ENCODE results near the gene COL18A1.
"Not testable (repeated sequence)": the region's sequence is repeated elsewhere in the genome, so short reads cannot be mapped to it uniquely, and the experiment has no call there.

Gene COL18A1

DNA sequence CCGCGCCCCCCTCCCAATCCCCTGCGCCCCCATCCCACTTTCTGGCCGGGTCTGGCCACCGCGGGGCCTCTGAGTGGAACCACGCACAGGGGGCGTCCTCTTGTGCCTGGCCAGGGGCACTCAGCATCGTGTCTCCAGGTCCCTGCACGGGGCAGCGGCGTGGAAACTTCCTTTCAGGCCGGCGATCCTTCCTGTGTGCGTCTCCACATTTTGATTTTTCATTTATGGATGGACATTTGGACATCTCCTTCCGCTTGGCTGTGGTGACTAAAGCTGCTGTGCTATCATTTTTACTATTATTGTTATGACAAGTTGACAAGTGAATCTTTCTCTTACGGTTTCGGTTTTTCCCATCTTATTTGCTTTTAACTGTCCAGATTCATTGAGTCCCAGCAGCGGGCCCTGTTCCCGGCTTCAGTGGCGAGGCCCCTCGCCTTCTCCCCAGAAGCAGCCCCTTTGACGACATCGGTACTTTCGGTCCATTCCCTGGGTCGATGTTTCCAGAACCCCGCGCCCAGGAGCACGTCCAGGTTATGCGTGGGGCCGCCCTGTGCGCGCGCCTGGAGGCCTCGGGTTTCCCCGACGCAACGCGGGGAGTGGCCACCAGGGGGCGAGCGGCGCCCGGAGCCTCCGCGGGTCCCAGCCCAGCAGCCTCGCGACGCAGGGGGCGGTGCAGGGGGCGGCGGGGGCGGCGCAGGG is 149.7 kb downstream of the COL18A1 start:
- no peak for DNase-seq (ENCODE audit: low read depth)
- peak overlapping the region; percentile 60 for H3K4me3 ChIP-seq (ENCODE audit: low read depth, low read length)

DNA sequence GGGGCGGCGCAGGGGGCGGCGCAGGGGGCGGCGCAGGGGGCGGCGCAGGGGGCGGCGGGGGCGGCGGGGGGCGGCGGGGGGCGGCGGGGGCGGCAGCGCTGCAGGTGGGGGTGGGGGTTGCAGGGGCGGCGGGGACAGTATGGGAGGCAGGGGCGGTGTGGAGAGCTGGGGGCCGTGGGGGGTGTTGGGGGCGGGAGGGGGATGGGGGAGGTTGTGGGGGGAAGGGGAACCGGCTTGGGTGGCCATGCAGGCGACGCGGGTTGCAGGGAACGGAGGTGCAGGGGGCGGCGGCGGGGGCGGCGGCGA is 150.2 kb downstream of the COL18A1 start:
- no peak for DNase-seq (ENCODE audit: low read depth)
- H3K4me3 ChIP-seq (ENCODE audit: low read depth, low read length), result peak overlapping the region; percentile 46

DNA sequence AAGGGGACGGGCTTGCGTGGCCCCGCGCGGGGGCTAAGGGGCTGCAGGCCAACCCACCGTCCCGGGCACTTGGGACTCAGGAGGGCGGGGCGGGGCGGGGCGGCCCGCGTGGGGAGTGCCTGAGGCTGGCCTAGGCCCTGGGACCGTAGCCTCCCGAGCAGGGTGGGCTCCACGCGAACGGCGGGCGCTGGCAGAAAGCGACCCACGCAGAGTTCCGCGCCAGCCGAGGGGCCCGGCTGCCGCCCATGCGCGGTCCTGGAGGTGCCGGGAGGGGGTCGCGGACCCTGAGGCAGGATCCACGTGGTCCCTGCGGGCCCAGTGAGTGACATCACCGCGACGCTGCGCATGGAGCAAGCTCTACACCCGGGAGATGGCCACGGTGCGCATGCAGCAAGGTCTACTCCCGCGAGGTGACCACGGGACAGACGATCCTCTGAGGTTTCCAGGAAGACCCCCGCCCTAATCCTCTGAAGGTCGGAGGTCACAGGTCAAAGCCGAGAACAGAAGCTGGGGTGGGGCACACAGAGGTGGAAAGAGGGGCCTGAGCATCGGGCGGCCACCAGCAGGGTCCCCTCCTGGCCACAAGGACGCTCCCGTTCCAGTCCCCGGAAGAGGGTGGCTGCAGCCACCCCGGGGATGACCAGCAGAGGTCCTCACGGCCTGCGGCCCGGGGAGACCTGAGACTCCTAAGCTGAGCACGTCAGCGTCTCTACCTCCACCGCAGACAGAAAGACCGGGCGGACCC is 150.8 kb downstream of the COL18A1 start:
- peak; percentile 43 for DNase-seq (ENCODE audit: low read depth)
- H3K4me3 ChIP-seq (ENCODE audit: low read depth, low read length), result peak overlapping the region; percentile 46

DNA sequence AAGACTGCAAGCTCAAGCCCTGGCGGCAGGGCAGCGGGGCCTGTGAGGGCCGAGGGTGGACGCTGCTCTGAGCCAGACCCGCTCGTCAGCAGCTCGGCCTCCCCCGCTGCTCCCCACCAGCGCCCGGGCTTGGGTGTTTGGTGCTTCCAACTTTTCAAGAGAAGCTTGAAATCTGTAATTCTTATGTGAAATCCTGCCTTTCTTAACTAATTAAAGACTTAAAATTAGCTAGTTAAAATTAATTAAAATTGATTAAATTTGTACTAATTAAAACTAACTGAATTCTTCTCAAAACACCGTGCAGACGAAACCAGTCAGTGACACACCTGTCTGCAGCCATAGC is 151.3 kb downstream of the COL18A1 start:
- peak overlapping the region; percentile 46 for H3K4me3 ChIP-seq (ENCODE audit: low read depth, low read length)
- DNase-seq (ENCODE audit: low read depth), result no peak

DNA sequence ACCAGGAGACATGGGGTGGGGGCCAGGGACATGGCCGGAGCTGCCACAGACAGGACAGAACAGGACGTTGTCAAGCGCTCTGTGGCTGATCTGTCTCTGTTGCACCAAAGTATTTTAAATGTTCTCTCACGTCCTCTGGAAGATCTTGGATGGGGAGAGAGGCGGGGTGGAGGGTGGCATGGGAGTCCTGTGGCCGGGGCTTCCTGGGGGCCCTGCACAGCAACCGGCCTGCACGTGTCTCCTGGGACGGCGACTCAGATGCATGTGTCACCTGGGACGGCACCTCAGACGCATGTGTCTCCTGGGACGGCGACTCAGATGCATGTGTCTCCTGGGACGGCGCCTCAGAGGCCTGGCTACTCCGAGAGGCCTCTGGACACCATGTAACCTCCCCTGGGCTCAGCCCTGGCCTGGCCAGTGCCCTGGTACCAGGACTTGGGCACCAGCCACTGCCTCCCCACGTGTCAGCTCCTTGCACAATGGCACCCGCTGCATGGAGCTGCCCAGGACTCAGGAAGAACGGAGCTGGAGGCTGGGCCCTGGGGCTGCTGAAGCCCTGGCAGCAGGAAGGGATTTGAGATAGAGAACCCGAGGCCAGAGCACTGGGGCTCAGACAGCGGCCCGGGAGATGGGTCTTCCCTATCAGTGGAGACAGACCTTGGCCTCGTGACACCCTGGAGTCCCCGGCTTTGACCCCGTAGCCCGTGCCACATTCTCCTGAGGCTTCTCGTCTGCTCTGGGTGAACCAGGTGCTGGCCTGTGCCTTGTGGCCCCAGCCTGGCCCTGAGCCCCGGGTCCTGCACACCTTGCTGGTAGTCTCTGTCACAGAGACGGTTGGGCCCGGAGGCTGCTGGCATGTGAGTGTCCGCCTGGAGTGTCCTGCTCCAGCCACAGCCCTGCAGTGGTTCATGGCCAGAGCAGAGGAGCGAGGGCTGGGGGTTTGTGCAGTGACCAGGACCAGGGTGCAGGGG is 152.0 kb downstream of the COL18A1 start:
- no peak overlapping the region for H3K4me3 ChIP-seq (ENCODE audit: low read depth, low read length)
- DNase-seq (ENCODE audit: low read depth), result no peak

DNA sequence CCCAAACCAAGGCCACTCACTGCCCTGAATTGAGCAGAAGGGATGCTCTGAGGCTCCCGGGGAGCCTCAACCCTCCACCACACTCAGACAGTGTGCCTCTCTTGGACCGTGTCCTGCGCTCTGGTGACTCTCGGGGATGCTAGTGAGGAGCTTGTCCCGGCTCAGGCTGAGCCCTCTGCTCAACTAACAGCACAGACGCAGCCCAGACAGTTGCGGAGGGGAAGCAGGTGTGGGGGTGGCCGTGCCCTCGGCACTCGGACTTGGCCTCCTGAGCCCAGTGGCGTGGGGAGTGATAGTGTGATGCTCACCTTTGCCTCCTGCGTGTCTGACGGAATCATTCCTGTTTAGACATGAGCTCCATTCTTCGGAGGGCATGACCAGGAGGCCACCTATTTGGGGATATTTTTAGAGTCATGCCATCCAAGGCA is 152.7 kb downstream of the COL18A1 start:
- DNase-seq (ENCODE audit: low read depth), result no peak
- no peak overlapping the region for H3K4me3 ChIP-seq (ENCODE audit: low read depth, low read length)

DNA sequence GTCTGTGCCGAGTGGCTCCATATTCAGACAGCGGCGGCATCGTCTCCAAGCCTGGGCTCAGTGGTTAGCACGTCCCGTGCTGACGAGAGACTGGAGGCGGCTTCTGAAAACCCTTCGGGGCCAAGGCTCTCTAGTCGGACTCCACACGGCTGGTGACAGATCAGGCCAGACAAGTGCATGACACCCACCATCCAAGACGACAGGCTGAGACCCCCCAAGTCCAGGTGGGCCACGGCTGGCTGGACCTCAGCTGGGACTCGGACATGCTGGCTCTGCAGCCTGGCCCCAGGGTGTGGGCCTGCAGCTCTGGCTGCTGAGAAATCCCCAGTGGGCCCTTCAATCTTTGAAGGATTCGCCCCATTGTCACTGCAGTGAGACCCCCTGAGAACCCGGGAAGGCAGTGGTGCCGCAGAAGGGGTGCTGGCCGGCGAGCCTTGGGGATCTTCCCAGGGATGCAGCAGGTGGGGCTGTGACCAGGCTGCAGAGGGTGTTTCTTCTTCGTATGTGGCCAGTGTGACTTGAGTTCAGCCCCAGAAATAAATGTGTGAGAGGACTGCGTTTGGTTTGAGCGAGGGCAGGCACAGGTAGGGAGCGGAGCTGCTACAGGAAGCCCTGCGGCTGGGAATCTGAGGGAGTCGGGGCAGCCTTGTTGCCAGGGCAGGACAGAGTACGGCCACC is 153.2 kb downstream of the COL18A1 start:
- H3K4me3 ChIP-seq (ENCODE audit: low read depth, low read length), result no peak overlapping the region

DNA sequence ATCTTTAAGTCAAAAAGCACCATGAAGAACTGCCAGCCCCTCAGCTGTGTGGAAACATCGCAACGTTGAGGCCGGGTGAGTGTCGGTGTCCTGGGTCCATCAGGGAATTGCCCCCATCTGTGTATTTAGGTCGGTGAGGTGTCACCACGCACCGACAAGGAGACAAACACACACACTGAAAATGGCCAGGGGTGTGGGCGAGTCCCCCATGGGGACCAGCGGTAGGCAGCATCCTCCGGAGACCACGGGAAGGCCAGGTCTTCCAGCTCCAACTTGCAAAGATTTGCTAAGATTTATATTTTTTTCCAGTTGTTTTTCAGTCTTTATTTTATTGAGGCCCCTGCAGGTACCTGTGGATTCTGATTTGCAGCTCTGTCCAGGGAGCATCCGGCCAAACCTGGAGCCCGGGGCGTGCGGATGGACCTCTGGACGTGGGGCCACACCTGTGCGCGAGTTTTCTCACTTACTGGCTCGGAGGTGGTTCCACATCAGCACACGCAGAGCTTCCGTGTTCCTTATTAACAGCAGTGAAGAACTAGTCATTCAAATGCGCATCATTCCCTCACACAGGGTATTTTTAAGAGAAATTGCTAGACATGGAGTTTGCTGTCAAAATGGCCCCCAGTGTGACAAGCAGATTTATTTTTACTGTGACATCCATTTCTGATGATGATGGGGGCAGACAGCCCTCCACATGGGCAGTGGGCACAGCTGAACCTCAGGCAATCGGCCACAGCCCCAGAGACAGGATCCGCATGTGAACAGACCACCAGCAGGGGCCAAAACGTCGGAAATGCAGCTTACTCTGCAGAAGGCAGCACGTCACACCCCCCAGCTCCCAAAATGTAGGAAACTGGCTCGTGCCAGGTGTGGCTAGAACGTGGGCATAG is 154.5 kb downstream of the COL18A1 start:
- H3K4me3 ChIP-seq (ENCODE audit: low read depth, low read length), result no peak overlapping the region
- DNase-seq (ENCODE audit: low read depth), result no peak

More for the DNA sequence above, 153.2 kb downstream of the COL18A1 start:
- no peak for DNase-seq (ENCODE audit: low read depth)

DNA sequence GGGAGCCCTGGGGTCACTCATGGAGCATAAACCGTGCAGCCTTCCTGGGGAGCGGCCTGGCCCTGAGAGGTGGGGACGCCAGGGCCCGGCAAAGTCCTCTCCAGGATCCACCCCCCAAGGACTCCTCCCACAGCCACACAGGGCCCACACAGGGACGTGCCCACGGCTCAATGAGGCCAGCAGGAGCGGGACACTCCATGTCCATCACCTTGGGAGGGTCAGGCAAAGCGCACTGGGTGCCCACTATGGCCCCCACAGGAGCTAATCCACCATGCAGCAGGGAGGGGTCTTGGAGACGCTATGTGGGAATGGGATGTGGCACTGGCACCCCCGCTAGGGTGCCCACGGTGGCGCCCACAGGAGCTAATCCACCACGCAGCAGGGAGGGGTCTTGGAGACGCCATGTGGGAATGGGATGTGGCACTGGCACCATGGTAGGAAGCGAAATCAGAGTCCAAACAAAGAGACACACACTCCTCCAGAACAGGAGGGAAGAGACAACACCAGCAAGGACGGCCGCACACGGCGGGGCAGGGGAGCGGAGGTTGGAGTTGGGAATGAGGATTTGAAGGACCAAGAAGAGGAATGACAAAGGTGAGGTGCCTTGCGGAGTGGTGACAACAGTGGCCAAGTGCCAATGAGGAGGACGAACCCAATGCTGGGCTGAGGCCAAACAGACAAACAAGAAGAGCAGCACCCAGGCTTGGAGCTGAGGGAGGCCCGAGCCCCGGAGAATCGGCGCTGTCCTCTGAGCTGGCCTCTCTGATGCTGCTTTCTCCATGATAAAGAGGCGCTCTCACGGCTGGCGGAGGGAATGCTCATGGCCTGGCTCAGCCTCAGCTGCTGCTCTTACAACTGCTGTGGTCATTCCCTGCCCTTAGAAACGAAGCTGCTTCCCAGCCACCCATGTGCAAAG is 155.4 kb downstream of the COL18A1 start:
- DNase-seq (ENCODE audit: low read depth), result no peak
- no peak overlapping the region for H3K4me3 ChIP-seq (ENCODE audit: low read depth, low read length)

DNA sequence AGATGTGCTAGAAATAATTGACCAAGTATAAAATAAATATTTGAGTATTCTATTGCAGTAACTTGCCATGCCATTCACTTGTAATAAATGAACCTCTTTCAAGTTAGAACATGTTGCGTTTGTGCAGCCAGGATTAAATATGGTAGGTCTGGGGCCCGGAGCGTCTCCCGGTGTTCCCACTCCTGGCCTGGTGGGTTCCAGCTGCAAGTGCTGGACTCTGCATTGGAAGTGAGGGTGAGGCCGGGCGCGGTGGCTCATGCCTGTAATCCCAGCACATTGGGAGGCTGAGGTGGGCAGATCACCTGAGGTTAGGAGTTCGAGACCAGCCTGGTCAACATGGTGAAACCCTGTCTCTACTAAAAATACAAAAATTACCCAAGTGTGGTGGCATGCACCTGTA is 156.3 kb downstream of the COL18A1 start:
- not testable (repeated sequence) for DNase-seq (ENCODE audit: low read depth); H3K4me3 ChIP-seq (ENCODE audit: low read depth, low read length)

DNA sequence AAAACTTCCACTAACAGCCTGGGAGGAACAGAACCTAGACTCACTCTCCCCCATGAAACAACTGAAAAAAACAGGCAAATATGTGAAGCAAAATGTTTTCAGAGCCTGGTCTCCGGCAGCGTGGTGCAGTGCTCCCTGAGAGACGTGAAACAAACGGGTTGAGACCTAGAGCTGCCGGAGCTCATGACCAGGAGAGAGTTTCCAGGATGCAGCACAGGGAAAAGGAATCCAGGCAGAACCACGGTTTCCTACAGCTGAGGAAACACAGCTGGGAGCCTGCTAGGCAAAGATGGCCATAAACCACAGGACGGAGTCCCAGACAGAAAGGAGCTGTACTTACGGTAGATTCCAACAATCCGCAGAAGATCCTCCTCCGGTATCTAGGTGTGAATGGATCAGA is 157.4 kb downstream of the COL18A1 start:
- no peak for DNase-seq (ENCODE audit: low read depth)
- no peak overlapping the region for H3K4me3 ChIP-seq (ENCODE audit: low read depth, low read length)

DNA sequence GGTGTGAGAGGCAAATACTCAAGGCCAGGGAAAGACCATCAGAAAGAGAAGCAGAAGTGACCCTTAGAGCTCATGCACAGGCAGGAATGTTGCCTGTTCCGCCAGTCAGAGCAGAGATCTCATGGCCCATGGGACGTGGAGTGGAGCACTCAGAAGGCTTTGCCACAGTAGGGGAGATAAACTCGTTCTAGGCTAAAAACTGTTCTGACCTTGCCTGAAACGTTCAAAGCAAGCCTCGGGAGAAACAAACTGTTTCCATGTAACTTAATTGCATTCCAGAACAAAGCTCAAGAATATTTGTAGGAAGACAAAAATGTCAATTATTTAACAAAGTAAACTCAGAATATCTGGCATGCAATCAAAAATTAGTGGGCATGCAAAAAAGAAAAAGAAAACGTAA is 158.0 kb downstream of the COL18A1 start:
- DNase-seq (ENCODE audit: low read depth), result no peak
- H3K4me3 ChIP-seq (ENCODE audit: low read depth, low read length), result no peak overlapping the region
